H9 (cell line): ENCODE data around the gene TMIGD2. TPM values are rescaled to one million over a fixed set of nuclear protein-coding genes. Genes with fewer than 3 reads are reported as not detected.

Experiments
- DNase-seq: peaks from one replicate; pipeline ENCODE4 v3.0.0-alpha.2; 2017
- H2AFZ ChIP-seq: one replicate; pipeline ENCODE4 v1.6.1; 2013; ENCODE audit warnings: mild to moderate bottlenecking, low read length, control low read depth, moderate library complexity
- H2AK5ac ChIP-seq: 2 replicates; pipeline ENCODE4 v1.6.1; 2013; ENCODE audit warnings: low read length, control low read depth, mixed read lengths; ENCODE audit not compliant: insufficient read length
- H2BK120ac ChIP-seq: one replicate; pipeline ENCODE4 v1.6.1; 2013; ENCODE audit warnings: low read depth, mild to moderate bottlenecking, low read length, control low read depth, inconsistent platforms; ENCODE audit not compliant: poor library complexity, severe bottlenecking
- H2BK12ac ChIP-seq: 2 replicates; pipeline ENCODE4 v1.6.1; 2013; ENCODE audit warnings: low read length, control low read depth, mixed read lengths, low read depth; ENCODE audit not compliant: insufficient read length
- H2BK15ac ChIP-seq: 2 replicates; pipeline ENCODE4 v1.6.1; 2013; ENCODE audit warnings: low read depth, low read length, control low read depth
- H2BK20ac ChIP-seq: one replicate; pipeline ENCODE4 v1.6.1; 2013; ENCODE audit warnings: low read depth, mild to moderate bottlenecking, low read length, control low read depth, inconsistent platforms; ENCODE audit not compliant: poor library complexity, severe bottlenecking
- H2BK5ac ChIP-seq: 2 replicates; pipeline ENCODE4 v1.6.1; 2013; ENCODE audit warnings: low read length, control low read depth, mixed read lengths; ENCODE audit not compliant: insufficient read length
- H3K14ac ChIP-seq: 2 replicates; pipeline ENCODE4 v1.6.1; 2013; ENCODE audit warnings: low read length, control low read depth; ENCODE audit not compliant: insufficient read depth
- H3K18ac ChIP-seq: 2 replicates; pipeline ENCODE4 v1.6.1; 2013; ENCODE audit warnings: low read depth, mild to moderate bottlenecking, mixed read lengths, low read length, control low read depth; ENCODE audit not compliant: insufficient read length
- H3K23ac ChIP-seq: 2 replicates; pipeline ENCODE4 v1.6.1; 2013; ENCODE audit warnings: low read length, control low read depth, mixed read lengths, low read depth; ENCODE audit not compliant: insufficient read length
- H3K23me2 ChIP-seq: 2 replicates; pipeline ENCODE4 v1.6.1; 2013; ENCODE audit warnings: low read depth, mild to moderate bottlenecking, mixed read lengths, low read length, control low read depth; ENCODE audit not compliant: insufficient read length, poor library complexity, severe bottlenecking
- H3K27ac ChIP-seq: 2 replicates; pipeline ENCODE4 v1.5.1; 2013; ENCODE audit warnings: low read length, control low read depth, mixed read lengths, low read depth; ENCODE audit not compliant: insufficient read length
- H3K27me3 ChIP-seq: 2 replicates; pipeline ENCODE4 v1.6.1; 2013; ENCODE audit warnings: low read length, control low read depth, inconsistent platforms; ENCODE audit not compliant: insufficient read depth
- H3K4ac ChIP-seq: 2 replicates; pipeline ENCODE4 v1.6.1; 2013; ENCODE audit warnings: low read depth, mild to moderate bottlenecking, control low read depth, inconsistent platforms, low read length, moderate library complexity
- H3K4me1 ChIP-seq: 2 replicates; pipeline ENCODE4 v1.6.1; 2013; ENCODE audit warnings: low read length, control low read depth, inconsistent platforms; ENCODE audit not compliant: insufficient read depth
- H3K4me2 ChIP-seq: 2 replicates; pipeline ENCODE4 v1.6.1; 2013; ENCODE audit warnings: low read length, control low read depth, mixed read lengths; ENCODE audit not compliant: insufficient read length, insufficient read depth
- H3K56ac ChIP-seq: 2 replicates; pipeline ENCODE4 v1.6.1; 2013; ENCODE audit warnings: low read depth, mild to moderate bottlenecking, mixed read lengths, low read length, control low read depth; ENCODE audit not compliant: insufficient read length
- H3K79me1 ChIP-seq: 2 replicates; pipeline ENCODE4 v1.6.1; 2013; ENCODE audit warnings: low read depth, mild to moderate bottlenecking, moderate library complexity, low read length, control low read depth, inconsistent platforms; ENCODE audit not compliant: insufficient read depth, poor library complexity, severe bottlenecking
- H3K79me2 ChIP-seq: 2 replicates; pipeline ENCODE4 v1.6.1; 2013; ENCODE audit warnings: low read length, control low read depth, inconsistent platforms; ENCODE audit not compliant: insufficient read depth
- H3K9ac ChIP-seq: 2 replicates; pipeline ENCODE4 v1.6.1; 2013; ENCODE audit warnings: low read length, control low read depth, mixed read lengths; ENCODE audit not compliant: insufficient read length; ENCODE audit errors: extremely low read depth
- H3K9me3 ChIP-seq: one replicate; pipeline ENCODE4 v1.6.1; 2013; ENCODE audit warnings: low read depth, low read length, inconsistent platforms; ENCODE audit not compliant: control insufficient read depth
- H3T11ph ChIP-seq: one replicate; pipeline ENCODE4 v1.6.1; 2013; ENCODE audit warnings: mild to moderate bottlenecking, low read length, control low read depth, inconsistent platforms
- H4K20me1 ChIP-seq: one replicate; pipeline ENCODE4 v1.6.1; 2013; ENCODE audit not compliant: control insufficient read depth, insufficient read length, insufficient read depth
- H4K5ac ChIP-seq: 2 replicates; pipeline ENCODE4 v1.6.1; 2013; ENCODE audit warnings: low read depth, mild to moderate bottlenecking, mixed read lengths, low read length, control low read depth; ENCODE audit not compliant: insufficient read length
- H4K8ac ChIP-seq: replicated peaks from 2 replicates; pipeline ENCODE4 v1.6.1; 2013; ENCODE audit warnings: low read length, control low read depth, mixed read lengths, low read depth; ENCODE audit not compliant: insufficient read length
- H4K91ac ChIP-seq: 2 replicates; pipeline ENCODE4 v1.6.1; 2013; ENCODE audit warnings: low read depth, mild to moderate bottlenecking, moderate library complexity, mixed read lengths, low read length, control low read depth; ENCODE audit not compliant: insufficient read length
- H3K27ac Mint-ChIP-seq, 3 experiments: 2 replicates in 2 of 3; 3 replicates in 1 of 3; pipeline ENCODE4 v1.8.0; 2020 to 2021; ENCODE audit warnings: mixed read lengths in 3 of 3, mild to moderate bottlenecking in 1 of 3, moderate library complexity in 1 of 3
- H3K27me3 Mint-ChIP-seq: 2 replicates; pipeline ENCODE4 v1.8.0; 2021; ENCODE audit warnings: low read depth, mild to moderate bottlenecking, moderate library complexity, mixed read lengths
- H3K36me3 Mint-ChIP-seq, 3 experiments: 2 replicates in 2 of 3; 3 replicates in 1 of 3; pipeline ENCODE4 v1.8.0; 2020 to 2021; ENCODE audit warnings: low read depth in 3 of 3, mixed read lengths in 3 of 3; ENCODE audit not compliant: insufficient read depth in 1 of 3
- H3K4me1 Mint-ChIP-seq, 2 experiments: 2 replicates each; pipeline ENCODE4 v1.8.0; 2020; ENCODE audit warnings: mixed read lengths in 2 of 2
- H3K4me3 Mint-ChIP-seq, 2 experiments: 2 replicates in 1 of 2; 3 replicates in 1 of 2; pipeline ENCODE4 v1.8.0; 2020 to 2021; ENCODE audit warnings: mild to moderate bottlenecking in 2 of 2, mixed read lengths in 2 of 2, moderate library complexity in 1 of 2
- H3K9me3 Mint-ChIP-seq, 2 experiments: 2 replicates in 1 of 2; 3 replicates in 1 of 2; pipeline ENCODE4 v1.8.0; 2020; ENCODE audit warnings: mild to moderate bottlenecking in 2 of 2, mixed read lengths in 2 of 2, moderate library complexity in 1 of 2
- CTCF ChIP-seq: fragments of 200-600 bp; sonication (generic); conservative IDR thresholded peaks from 3 replicates; pipeline ENCODE4 v1.8.0; 2021; ENCODE audit warnings: antibody characterized with exemption, mild to moderate bottlenecking
- WGBS: extraction: QIAGEN DNeasy Blood & Tissue Kit; methylation state at CpG from one replicate; pipeline ENCODE4 v1.1.7; 2013; ENCODE audit warnings: missing lambda C conversion rate, low lambda C conversion rate, mixed read lengths; ENCODE audit not compliant: insufficient read length; ENCODE audit errors: extremely low coverage; 5-methylcytosine and 5-hydroxymethylcytosine counted together
- total RNA-seq: library from RNA; stranded (reverse); gene quantifications from 2 replicates; pipeline ENCODE4 v1.2.1, GENCODE V29; 2021

The TMIGD2 gene
- total RNA-seq, 1 experiment from 2014 or later, result 0.26 TPM

- Histone ChIP-seq H3K14ac (no peak overlapping the region), H2BK15ac (no peak overlapping the region), H3K4me1 (no peaks in the 10 kb centered on the region), H2BK5ac (no peak overlapping the region), H4K20me1 (no peaks in the 10 kb centered on the region), H3K18ac (no peak overlapping the region), H3K27ac (no peak overlapping the region), H3K9me3 (peaks cover 8% of the 10 kb centered on the region), H3K79me2 (no peaks in the 10 kb centered on the region), H3K4ac (no peak overlapping the region), H2BK120ac (no peak overlapping the region), H3K4me2 (no peak overlapping the region), H3K27me3 (no peaks in the 10 kb centered on the region), H4K8ac (no peak overlapping the region), H3K23me2 (no peaks in the 10 kb centered on the region), H2BK20ac (no peak overlapping the region), H3K56ac (no peak overlapping the region), H2AFZ (no peak overlapping the region), H4K5ac (no peak overlapping the region), H3T11ph (no peak overlapping the region), H2BK12ac (no peak overlapping the region), H3K23ac (no peak overlapping the region), H3K79me1 (no peaks in the 10 kb centered on the region), H4K91ac (no peak overlapping the region), H2AK5ac (no peak overlapping the region), H3K9ac (no peak overlapping the region)
- no peak overlapping the region for H3K27ac Mint-ChIP-seq
- peaks cover 21 to 28% of the 10 kb centered on the region in 2 experiments for H3K9me3 Mint-ChIP-seq
- no peak for TF ChIP-seq CTCF
- H3K4me3 Mint-ChIP-seq, result no peak overlapping the region
- H3K36me3 Mint-ChIP-seq, result peaks cover 41 to 75% (median 59%) of the 10 kb centered on the region in 3 experiments
- DNase-seq, result no peak
- no peaks in the 10 kb centered on the region for H3K4me1 Mint-ChIP-seq
- H3K27me3 Mint-ChIP-seq, result no peaks in the 10 kb centered on the region
- no CpG with 5 or more reads among the region's 28 CpGs for WGBS
These were observed 44.0 kb downstream of the TMIGD2 start for GRCh38 chr19:4258181-4258580.
